AG10803 (cell line): ENCODE measurements around the gene ARHGAP42.
A peak's percentile ranks its signal among the peaks of the same experiment; 100 is the strongest.

Source experiments
- DNase-seq: peaks from one replicate; pipeline ENCODE4 v3.0.0; 2010; ENCODE audit warnings: low read depth
- H3K4me3 ChIP-seq: 2 replicates; pipeline ENCODE4 v1.5.1; 2011; ENCODE audit warnings: mild to moderate bottlenecking, low read length, control low read depth
- TF ChIP-seq, protein P1 (sequence below): conservative IDR thresholded peaks from 2 replicates; pipeline ENCODE4 v1.5.1; 2011; ENCODE audit warnings: mild to moderate bottlenecking, low read length, control low read depth, inconsistent platforms

The ARHGAP42 gene

GRCh38 chr11:100776212-100776896 is 89.3 kb downstream of the ARHGAP42 start:
- DNase-seq = peak; percentile 22
- H3K4me3 ChIP-seq = no peak overlapping the region
- TF ChIP-seq, protein P1, sequence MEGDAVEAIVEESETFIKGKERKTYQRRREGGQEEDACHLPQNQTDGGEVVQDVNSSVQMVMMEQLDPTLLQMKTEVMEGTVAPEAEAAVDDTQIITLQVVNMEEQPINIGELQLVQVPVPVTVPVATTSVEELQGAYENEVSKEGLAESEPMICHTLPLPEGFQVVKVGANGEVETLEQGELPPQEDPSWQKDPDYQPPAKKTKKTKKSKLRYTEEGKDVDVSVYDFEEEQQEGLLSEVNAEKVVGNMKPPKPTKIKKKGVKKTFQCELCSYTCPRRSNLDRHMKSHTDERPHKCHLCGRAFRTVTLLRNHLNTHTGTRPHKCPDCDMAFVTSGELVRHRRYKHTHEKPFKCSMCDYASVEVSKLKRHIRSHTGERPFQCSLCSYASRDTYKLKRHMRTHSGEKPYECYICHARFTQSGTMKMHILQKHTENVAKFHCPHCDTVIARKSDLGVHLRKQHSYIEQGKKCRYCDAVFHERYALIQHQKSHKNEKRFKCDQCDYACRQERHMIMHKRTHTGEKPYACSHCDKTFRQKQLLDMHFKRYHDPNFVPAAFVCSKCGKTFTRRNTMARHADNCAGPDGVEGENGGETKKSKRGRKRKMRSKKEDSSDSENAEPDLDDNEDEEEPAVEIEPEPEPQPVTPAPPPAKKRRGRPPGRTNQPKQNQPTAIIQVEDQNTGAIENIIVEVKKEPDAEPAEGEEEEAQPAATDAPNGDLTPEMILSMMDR = no peak

- no peak for DNase-seq
- no peak overlapping the region for H3K4me3 ChIP-seq
- TF ChIP-seq, protein P1 = no peak
These were observed 90.0 kb downstream of the ARHGAP42 start for GRCh38 chr11:100777103-100777502.

DNA sequence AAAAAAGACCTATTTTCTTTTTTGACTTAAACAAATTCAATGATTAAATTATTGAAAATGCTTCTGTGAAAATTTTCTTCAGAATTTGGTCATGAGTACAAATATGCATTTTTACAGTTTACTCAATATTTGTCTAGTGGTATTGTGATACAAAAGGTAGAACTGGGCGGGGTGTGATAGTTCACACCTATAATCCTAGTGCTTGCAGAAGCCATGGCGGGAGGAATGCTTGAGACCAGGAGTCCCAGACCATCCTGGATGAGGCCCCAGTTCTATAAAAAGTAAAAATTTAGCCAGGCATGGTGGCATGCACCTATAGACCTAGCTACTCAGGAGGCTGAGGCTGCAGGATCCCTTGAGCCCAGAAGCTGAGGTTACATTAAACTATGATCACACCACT is 90.6 kb downstream of the ARHGAP42 start:
- no peak for DNase-seq
- TF ChIP-seq, protein P1 = no peak

GRCh38 chr11:100778166-100778785 is 91.2 kb downstream of the ARHGAP42 start:
- DNase-seq = no peak
- TF ChIP-seq, protein P1 = no peak
- no peak overlapping the region for H3K4me3 ChIP-seq

More for the DNA sequence above, 90.6 kb downstream of the ARHGAP42 start:
- no peak overlapping the region for H3K4me3 ChIP-seq

DNA sequence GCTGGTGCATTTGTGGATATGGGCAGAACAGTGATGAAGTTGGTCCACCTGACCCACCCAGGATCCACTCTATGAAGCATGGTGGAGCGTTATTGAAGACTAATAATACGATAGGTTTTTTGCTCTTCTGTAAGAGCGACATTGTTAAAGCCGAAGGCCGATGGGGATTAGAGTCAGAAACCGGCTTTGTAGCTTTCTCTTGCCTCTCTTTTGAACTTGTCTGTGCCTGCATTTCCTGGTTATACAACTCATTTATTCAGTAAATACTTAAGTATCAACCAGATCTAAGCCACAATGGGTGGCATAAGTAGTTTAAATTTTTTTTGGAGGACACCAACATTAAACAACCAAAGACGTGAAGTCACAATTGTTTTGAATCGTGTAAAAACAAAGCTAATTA is 93.4 kb downstream of the ARHGAP42 start:
- DNase-seq = no peak
- TF ChIP-seq, protein P1 = no peak
- no peak overlapping the region for H3K4me3 ChIP-seq

DNA sequence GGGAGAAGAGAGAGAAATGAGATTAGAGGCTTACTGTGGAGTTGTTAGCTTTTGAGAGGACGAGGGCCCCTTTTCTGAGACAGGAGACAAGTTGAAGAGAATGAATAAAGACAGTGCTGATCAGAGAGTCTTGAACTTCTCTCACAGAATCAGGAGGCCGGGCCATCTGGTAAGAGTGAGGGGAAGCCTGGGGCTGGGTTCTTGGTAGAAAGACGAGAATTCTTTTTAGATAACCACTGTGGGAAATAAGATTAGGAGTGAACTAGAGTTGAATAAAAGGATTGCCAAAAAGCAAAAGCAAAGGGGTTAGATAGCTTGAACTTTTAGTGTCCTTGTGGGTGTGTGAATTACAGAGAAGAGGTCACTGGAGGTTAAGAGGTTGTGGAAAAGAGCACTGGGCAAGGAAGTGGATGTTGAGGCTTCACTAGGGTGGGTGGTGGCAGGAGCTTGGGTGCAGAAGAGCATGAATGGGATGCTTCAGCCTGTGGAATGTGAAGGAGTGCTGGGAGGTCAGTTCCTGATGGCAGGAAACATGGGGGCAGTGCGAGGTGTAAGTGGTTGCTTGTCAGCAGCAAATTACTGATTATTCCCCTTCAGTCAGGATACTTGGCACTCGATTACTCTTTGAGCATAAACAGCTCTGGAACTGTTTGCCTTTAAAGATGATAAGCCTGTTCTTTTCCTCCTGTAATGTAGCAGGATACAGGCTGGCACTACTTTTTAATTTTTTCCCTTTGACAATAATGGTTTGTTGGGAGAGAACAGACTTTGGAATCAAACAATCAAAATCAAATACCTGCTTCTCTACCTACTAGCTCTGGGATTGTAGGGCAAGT is 98.3 kb downstream of the ARHGAP42 start:
- TF ChIP-seq, protein P1 = no peak
- no peak for DNase-seq
- H3K4me3 ChIP-seq = no peak overlapping the region
